GM18499 (cell line): Measurements from ENCODE around the gene C12orf42.

Experiments used
- ATAC-seq: cut with Tn5 transposase; IDR thresholded peaks from one replicate; pipeline ENCODE4 v1.9.1; 2021; ENCODE audit warnings: moderate number of reproducible peaks; ENCODE audit not compliant: insufficient read depth, unreplicated experiment

The C12orf42 gene

GRCh38 chr12:103495469-103496456 is at the start of gene C12orf42:
Gene C12orf42, minus strand, starts transcription at chr12:103495968. Its CDS starts 17,542 bp downstream, at chr12:103478426.
- no peak for ATAC-seq

- no peak for ATAC-seq
These were observed 46.3 kb upstream of the C12orf42 start for GRCh38 chr12:103542078-103542477.

GRCh38 chr12:103540319-103540718 is 44.6 kb upstream of the C12orf42 start:
- ATAC-seq, result no peak

- no peak for ATAC-seq
These were observed 42.6 kb upstream of the C12orf42 start for GRCh38 chr12:103538397-103538796.

- no peak for ATAC-seq
These were observed 34.7 kb upstream of the C12orf42 start for GRCh38 chr12:103530307-103531066.

GRCh38 chr12:103529306-103529705 is 33.5 kb upstream of the C12orf42 start:
- ATAC-seq, result no peak

- ATAC-seq, result no peak
These were observed 28.6 kb upstream of the C12orf42 start for GRCh38 chr12:103524238-103524875.

- ATAC-seq, result no peak
These were observed 28.0 kb upstream of the C12orf42 start for GRCh38 chr12:103523771-103524170.

GRCh38 chr12:103520686-103521215 is 25.0 kb upstream of the C12orf42 start:
- no peak for ATAC-seq

- ATAC-seq, result no peak
These were observed 23.9 kb upstream of the C12orf42 start for GRCh38 chr12:103519632-103520031.

- ATAC-seq, result no peak
These were observed 23.1 kb upstream of the C12orf42 start for GRCh38 chr12:103518899-103519298.

- no peak for ATAC-seq
These were observed 21.4 kb upstream of the C12orf42 start for GRCh38 chr12:103517161-103517560.

- ATAC-seq, result no peak
These were observed 19.6 kb upstream of the C12orf42 start for GRCh38 chr12:103515341-103515740.

GRCh38 chr12:103513875-103514274 is 18.1 kb upstream of the C12orf42 start:
- ATAC-seq, result no peak

GRCh38 chr12:103505371-103506236 is 9.8 kb upstream of the C12orf42 start:
- ATAC-seq, result peak; percentile 85

GRCh38 chr12:103504606-103505005 is 8.8 kb upstream of the C12orf42 start:
- no peak for ATAC-seq

GRCh38 chr12:103503546-103504480 is 8.0 kb upstream of the C12orf42 start:
- no peak for ATAC-seq

- no peak for ATAC-seq
These were observed 5.7 kb upstream of the C12orf42 start for GRCh38 chr12:103501447-103501846.
